ENCODE measurements around the gene DLG2. TPM values are rescaled to one million over a fixed set of nuclear protein-coding genes. Genes with fewer than 3 reads are reported as not detected.
A peak's percentile ranks its signal among the peaks of the same experiment; 100 is the strongest.
"Not testable (repeated sequence)": the region's sequence is repeated elsewhere in the genome, so short reads cannot be mapped to it uniquely, and the experiment has no call there.

Gene DLG2
- total RNA-seq, 1 experiment from 2014 or later, result 0.72 TPM

GRCh38 chr11:85318573-85318972 is 308.6 kb downstream of the DLG2 start:
- DNase-seq (ENCODE audit: low spot score), result no peak

- DNase-seq (ENCODE audit: low spot score), result no peak
Observed at GRCh38 chr11:85316967-85317366, 310.2 kb downstream of the DLG2 start.

DNA sequence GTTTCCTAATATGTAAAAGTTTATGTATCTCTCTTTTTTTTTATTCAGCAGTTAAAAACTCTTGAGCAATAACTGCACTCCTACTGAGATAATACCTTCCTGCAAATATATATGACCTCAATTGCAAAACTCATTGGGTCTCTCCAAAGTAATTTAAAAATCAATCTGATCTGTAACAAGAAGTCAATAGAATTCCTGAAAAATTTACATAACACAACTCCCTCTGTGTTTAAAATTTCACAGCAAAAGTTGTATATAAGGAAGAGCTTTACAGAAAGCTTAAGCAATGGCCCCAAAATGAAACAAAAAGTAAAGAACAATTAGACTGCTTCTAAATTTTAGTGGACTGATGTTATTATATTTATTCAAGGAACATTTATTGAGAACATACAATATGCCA is 313.4 kb downstream of the DLG2 start:
- DNase-seq (ENCODE audit: low spot score), result no peak

- no peak for DNase-seq (ENCODE audit: low spot score)
Observed at GRCh38 chr11:85310479-85310878, 316.7 kb downstream of the DLG2 start.

GRCh38 chr11:85307366-85307765 is 319.8 kb downstream of the DLG2 start:
- peak; percentile 54 for DNase-seq (ENCODE audit: low spot score)

GRCh38 chr11:85301895-85302678 is 325.1 kb downstream of the DLG2 start:
- no peak for DNase-seq (ENCODE audit: low spot score)

DNA sequence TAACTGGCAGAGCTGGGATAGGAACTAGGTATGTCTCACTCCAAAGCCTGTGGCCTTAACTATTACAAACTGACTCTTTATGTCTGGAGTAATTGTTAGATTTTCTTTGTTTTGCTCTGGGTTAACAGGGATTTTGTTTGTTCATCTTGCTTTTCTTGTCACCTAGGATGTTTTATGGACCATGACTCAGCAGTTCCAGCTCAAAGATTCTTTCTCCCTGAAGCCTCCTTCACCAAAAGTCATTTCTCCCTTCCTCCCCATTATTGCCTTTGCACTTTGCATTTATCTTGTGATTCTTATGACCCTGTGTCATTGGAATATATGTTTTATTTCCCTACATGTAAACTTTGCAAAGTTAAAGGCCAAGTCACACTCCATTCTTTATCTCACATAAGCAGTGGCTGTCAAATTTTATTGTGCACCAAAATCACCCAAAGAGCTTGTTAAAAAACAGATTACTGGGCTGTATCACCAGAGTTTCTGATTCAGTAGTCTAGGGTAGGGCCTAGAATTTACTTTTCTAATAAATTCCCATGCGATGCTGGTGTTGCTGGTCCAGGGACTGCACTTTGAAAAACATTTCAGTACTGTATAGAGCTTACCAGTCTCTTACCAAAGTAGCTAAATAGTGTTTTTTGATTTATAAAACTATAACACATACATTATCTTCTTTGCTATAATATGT is 327.7 kb downstream of the DLG2 start:
- DNase-seq (ENCODE audit: low spot score), result peak; percentile 86

GRCh38 chr11:85295694-85296271 is 331.4 kb downstream of the DLG2 start:
- DNase-seq (ENCODE audit: low spot score), result no peak

GRCh38 chr11:85281550-85281949 is 345.6 kb downstream of the DLG2 start:
- no peak for DNase-seq (ENCODE audit: low spot score)

- DNase-seq (ENCODE audit: low spot score), result no peak
Observed at GRCh38 chr11:85279267-85279666, 347.9 kb downstream of the DLG2 start.

GRCh38 chr11:85277693-85278092 is 349.5 kb downstream of the DLG2 start:
- DNase-seq (ENCODE audit: low spot score), result no peak

- DNase-seq (ENCODE audit: low spot score), result peak; percentile 20
Observed at GRCh38 chr11:85276332-85276731, 350.8 kb downstream of the DLG2 start.

- DNase-seq (ENCODE audit: low spot score), result not testable (repeated sequence)
Observed at GRCh38 chr11:85270315-85270714, 356.8 kb downstream of the DLG2 start.

DNA sequence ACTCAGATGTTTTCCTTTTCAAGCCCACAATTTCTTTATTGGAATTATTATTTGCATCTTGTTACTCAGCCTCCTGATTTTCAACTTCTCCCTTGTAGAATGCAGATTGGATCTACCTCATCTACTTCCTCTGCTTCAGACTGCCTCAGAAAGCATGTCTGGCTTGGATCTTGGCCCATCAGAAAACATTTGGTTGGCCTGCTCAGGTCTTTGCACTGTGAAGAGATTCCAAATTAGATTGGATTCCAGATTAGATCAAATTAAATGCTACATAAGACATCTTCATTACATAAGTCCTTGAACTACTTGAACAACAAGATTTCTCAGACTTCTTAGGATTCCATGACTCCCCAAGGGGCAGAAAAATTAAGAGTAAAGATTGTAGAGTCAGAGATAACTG is 358.0 kb downstream of the DLG2 start:
- DNase-seq (ENCODE audit: low spot score), result no peak

- no peak for DNase-seq (ENCODE audit: low spot score)
Observed at GRCh38 chr11:85266646-85267045, 360.5 kb downstream of the DLG2 start.

GRCh38 chr11:85263328-85263727 is 363.8 kb downstream of the DLG2 start:
- DNase-seq (ENCODE audit: low spot score), result no peak

GRCh38 chr11:85257837-85258236 is 369.3 kb downstream of the DLG2 start:
- no peak for DNase-seq (ENCODE audit: low spot score)

DNA sequence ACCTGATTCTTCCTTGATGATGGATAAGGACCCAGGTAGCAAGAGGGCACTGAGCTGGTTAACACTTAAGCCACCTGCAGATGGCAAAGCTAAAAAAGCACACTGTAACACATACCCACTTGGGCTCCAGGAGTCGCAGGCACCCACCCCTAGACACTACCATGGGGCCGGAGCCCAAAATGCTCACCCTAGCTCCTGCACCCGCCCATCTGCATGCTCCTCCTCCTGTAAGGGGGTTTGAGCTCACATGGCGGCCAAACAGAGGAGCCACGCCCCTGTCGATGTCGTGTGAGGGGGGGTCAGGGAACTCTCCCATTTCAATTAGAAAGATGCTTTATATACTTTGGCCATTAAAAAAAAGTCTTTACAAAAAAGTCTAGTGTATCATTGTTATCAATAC is 370.7 kb downstream of the DLG2 start:
- no peak for DNase-seq (ENCODE audit: low spot score)

GRCh38 chr11:85249482-85249881 is 377.7 kb downstream of the DLG2 start:
- DNase-seq (ENCODE audit: low spot score), result no peak

GRCh38 chr11:85247797-85248196 is 379.3 kb downstream of the DLG2 start:
- DNase-seq (ENCODE audit: low spot score), result no peak

DNA sequence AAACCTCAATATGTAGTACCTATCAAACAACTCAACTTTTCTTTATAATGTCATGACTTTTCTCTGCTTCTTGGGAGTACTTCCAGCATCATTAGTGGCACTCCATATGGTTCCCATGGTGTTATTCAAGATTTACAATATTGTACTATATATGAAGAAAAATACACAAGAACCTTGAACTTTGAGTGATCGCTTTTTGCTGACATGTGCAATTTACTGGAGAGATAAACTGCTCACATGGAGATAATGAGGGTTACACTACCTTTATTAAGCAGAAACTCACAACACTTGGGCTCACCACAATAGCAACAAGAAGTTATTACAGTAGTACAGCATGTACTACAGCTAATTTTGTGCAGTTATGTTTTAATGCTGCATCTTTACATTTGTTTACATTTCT is 388.2 kb downstream of the DLG2 start:
- DNase-seq (ENCODE audit: low spot score), result no peak

DNA sequence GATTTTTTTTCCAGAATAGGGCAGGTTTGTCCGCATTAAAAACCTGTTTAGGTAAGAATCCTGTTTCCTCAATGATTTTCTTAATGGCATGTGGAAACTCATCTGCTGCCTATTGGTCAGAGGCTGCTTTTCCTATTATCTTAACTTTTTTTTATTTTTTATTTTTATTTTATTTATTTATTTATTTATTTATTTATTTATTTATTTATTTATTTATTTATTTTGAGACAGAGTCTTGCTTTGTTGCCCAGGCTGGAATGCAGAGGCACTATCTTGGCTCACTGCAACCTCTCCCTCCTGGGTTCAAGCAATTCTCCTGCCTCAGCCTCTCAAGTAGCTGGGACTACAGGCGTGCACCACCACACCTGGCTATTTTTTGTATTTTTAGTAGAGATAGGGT is 389.1 kb downstream of the DLG2 start:
- not testable (repeated sequence) for DNase-seq (ENCODE audit: low spot score)

- DNase-seq (ENCODE audit: low spot score), result no peak
Observed at GRCh38 chr11:85236211-85236610, 390.9 kb downstream of the DLG2 start.

Measured in A172 (cell line).